SK-MEL-5 (cell line): Measurements from ENCODE around the gene ARPP19. TPM values are rescaled to one million over a fixed set of nuclear protein-coding genes. Genes with fewer than 3 reads are reported as not detected.
"Not testable (repeated sequence)": the region's sequence is repeated elsewhere in the genome, so short reads cannot be mapped to it uniquely, and the experiment has no call there.

Source experiments
- DNase-seq: peaks from one replicate; pipeline ENCODE4 v3.0.0-alpha.2; 2016; ENCODE audit warnings: low read depth, low spot score
- in situ Hi-C: cut with HindIII; loops from 2 replicates; pipeline ENCODE4 v1.10.0; 2016; ENCODE audit warnings: low sequenced_read_pairs, high pct_unique_total_duplicates, low pct_unique_long_range_greater_than_20kb
- total RNA-seq: library from RNA; depleted of rRNA; stranded (reverse); fragments of >200 nt; shearing (Covaris generic); gene quantifications from 2 replicates; pipeline ENCODE4 v1.2.3, GENCODE V29; 2014

The ARPP19 gene
- total RNA-seq, 1 experiment from 2014 or later, result 131 TPM

- in situ Hi-C loops, result no loop called here
- DNase-seq, result no peak
Observed at GRCh38 chr15:52523192-52523591, 45.6 kb downstream of the ARPP19 start.

DNA sequence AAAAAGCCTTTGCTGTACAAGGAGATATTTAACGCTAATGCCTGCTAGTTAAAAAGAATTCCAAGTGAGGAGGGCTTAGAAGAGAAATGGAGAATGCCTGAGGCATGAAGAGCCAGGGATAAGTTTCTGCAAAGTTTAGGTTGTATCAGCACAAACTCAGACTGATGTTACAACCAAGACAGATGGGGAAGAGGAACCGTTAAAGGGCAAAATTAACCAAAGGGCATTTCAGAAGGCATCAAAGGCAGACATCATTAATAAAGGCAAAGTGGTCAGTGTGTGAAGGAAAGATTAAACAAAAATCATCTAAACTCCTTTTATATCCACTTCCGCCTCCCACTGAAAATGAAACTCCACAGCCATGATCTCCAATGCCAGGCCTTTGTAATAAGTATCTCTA, 47.1 kb downstream of the ARPP19 start:
- DNase-seq, result no peak
- in situ Hi-C loops, result no loop called here

- in situ Hi-C loops, result no loop called here
Observed at GRCh38 chr15:52520421-52520820, 48.4 kb downstream of the ARPP19 start.

GRCh38 chr15:52518487-52519371, 50.1 kb downstream of the ARPP19 start:
- DNase-seq, result no peak
- in situ Hi-C loops, result no loop called here

More at GRCh38 chr15:52520421-52520820, 48.4 kb downstream of the ARPP19 start:
- no peak for DNase-seq

DNA sequence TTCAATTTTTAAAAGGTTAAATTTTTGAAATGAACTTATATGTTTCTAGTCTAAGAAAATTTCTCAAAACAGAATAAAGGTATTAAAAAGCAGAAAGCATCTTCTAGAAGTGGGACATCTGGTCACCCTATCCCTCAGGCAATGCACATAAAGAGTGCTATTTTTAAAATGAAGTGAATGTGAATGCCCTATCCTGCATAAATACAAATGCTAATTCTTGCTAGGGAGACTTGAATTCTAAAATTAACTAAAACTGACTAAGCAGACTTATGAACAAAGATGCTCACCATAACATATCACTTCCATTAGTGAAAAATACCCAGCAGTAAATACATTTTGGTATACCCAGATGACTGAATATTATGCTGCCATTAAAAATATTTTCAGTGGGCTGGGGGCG, 51.8 kb downstream of the ARPP19 start:
- no peak for DNase-seq
- in situ Hi-C loops, result no loop called here

DNA sequence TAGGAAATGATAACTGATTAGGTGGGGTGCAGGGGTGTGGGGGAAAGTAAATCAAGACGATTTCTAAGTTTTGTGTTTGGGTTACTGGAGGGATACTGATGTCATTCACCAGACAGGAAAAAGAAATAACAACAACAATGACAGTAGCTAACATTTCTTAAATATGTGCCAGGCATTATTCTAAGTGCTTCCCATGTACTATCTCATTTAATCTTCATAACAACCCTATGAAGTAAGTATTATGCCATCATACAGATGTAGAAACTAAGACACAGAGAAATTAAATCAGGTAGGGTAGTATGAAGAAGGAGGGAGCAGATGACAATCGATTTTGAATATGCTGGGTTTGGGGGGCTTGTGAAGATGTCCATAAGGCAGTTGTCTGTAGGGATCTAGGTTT, 53.5 kb downstream of the ARPP19 start:
- DNase-seq, result no peak
- in situ Hi-C loops, result no loop called here

GRCh38 chr15:52514482-52514881, 54.3 kb downstream of the ARPP19 start:
- no peak for DNase-seq

DNA sequence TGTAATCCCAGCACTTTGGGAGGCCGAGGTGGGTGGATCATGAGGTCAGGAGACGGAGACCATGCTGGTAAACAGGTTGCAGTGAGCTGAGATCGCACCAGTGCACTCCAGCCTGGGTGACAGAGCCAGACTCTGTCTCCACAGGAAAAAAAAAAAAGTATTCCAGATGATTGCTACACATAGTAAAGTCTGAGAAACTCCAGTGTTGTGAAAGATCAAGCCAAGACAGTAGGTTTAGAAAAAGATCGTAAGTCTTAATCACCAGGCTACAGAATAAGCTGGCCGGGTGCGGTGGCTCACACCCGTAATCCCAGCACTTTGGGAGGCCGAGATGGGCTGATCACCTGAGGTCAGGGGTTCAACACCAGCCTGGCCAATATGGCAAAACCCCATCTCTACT, 56.0 kb downstream of the ARPP19 start:
- in situ Hi-C loops, DNase-seq: not testable (repeated sequence)

More at GRCh38 chr15:52514482-52514881, 54.3 kb downstream of the ARPP19 start:
- in situ Hi-C loops, result no loop called here

- in situ Hi-C loops, result no loop called here
- no peak for DNase-seq
Observed at GRCh38 chr15:52511084-52511483, 57.7 kb downstream of the ARPP19 start.

DNA sequence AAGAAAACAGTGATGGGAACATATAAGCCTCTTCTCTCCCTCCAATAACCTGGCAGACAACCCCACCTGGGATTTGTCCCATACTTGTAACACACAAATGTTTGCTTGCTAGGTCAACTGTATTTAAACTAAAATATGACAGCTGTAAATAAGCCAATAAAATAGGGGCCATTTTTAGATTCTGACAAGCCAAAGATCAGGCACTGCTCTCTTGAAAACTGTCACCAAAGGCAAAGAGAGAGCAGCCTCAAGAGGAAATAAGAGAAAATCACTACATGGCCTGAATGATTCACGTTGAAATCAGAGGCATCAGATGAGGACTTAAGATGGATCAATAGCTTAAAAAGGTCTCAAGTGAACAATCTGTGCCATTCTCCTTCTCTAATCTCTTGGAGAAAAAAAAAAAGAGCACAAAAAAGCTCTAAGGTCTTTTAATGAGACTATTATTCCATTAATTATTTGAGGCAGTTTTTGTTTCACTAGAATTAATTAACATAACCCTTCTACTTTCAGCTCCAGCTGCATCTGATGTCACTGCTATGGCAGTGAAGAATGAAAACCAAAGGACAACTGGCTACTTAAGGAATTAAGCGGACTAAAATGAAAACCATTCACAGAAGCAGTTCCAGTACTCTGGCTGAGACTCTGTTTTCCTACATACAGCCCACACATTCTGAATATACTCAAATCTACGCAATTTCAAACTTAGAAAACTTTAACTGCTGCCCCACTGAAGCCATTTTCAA, 59.2 kb downstream of the ARPP19 start:
- no peak for DNase-seq
- in situ Hi-C loops, result no loop called here

DNA sequence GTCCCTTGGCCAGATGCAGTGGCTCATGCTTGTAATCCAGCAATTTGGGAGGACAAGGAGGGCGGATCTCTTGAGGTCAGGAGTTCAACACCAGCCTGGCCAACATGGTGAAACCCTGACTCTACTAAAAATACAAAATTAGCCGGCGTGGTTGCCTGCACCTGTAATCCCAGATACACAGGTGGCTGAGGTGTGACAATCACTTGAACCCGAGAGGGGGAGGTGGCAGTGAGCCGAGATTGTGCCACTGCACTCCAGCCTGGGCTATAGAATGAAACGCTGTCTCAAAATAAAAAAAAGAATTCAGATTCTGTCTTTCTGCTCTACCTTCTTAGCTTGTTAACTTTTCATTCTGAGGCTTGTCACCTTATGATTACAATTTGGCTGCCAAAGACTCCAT, 62.3 kb downstream of the ARPP19 start:
- in situ Hi-C loops, result no loop called here
- no peak for DNase-seq

GRCh38 chr15:52505151-52505550, 63.7 kb downstream of the ARPP19 start:
- in situ Hi-C loops, result no loop called here
- no peak for DNase-seq

DNA sequence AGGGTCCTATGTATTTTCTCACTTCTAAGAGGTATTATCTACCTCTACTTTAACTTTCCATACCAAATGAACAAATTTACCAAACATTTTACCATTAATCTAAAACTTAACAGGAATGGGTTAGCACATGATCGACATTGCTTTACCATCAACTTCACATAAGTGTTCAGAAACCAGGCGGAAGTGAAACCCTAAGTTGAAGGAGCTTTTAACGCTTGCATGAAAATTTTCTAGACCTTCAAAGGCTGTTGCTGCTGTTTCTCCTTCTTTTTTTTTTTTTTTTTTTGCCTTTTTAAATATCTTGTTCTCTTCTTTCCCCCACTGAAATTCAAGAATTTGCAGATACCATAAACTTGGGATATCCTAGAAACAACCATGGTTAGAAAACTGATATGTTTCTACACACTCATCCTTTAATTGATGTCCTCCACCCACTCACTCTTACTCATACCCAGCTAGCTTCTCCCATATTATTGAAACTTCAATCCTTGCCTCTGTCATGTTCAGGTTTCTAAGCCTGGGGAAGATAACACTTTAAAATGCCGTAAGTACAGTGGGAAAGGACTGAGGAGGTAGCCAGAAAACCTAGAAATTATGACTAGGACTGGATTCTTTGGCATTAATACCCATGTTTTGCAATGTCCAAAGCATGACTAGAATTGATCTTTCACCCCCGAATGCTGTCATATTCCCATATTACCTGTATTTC, 64.9 kb downstream of the ARPP19 start:
- in situ Hi-C loops, result no loop called here

GRCh38 chr15:52502608-52503007, 66.2 kb downstream of the ARPP19 start:
- in situ Hi-C loops, result no loop called here
- DNase-seq, result peak; percentile 75

More for the DNA sequence above, 64.9 kb downstream of the ARPP19 start:
- DNase-seq, result no peak

- in situ Hi-C loops, result no loop called here
- peak; percentile 87 for DNase-seq
Observed at GRCh38 chr15:52499506-52499905, 69.3 kb downstream of the ARPP19 start.

DNA sequence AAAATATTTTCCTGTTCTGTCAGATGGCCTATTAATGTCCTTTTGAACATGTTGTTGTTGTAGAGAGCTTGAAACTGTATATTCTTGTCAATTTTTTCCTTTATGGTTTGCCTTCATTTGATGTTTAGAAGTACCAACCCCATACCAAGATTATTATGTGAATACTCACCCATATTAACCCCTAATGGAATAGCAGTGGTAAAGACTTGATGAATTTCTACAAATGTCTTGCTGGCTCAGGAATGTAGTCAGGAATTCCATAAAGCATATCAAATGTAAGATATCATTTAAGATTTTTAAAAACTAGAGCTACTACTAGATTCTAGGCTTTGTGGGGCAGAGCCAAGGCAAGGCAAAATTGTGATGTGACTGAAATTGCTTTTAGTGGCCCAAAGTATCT, 70.1 kb downstream of the ARPP19 start:
- DNase-seq, result no peak
- in situ Hi-C loops, result no loop called here
